Measurements from ENCODE around the gene LYST.
"Not testable (repeated sequence)": the region's sequence is repeated elsewhere in the genome, so short reads cannot be mapped to it uniquely, and the experiment has no call there.

LYST gene

DNA sequence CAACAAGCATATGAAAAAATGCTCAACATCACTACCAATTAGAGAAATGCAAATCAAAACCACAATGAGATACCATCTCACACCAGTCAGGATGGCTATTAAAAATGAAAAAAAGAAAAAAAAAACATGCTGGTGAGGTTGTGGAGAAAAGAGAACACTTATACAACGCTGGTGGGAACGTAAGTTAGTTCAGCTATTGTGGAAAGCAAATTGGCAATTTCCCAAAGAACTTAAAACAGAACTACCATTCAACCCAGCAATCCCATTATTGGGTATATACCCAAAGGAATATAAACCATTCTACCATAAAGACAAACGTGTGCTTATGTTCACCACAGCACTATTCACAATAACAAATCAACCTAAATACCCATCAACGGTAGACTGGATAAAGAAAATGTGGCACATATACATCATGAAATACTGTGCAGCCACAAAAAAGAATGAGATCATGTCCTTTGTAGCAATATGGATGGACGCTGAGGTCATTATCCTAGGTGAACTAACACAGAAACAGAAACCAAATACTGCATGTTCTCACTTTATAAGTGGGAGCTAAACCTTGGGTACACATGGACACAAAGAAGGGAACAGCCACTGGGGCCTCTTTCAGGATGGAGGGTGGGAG, 49.5 kb downstream of the LYST start:
- H3K9me3 ChIP-seq (ENCODE audit: insufficient read depth, low read depth, low read length): no peaks in the 10 kb centered on the region
- H3K27me3 ChIP-seq (ENCODE audit: insufficient read depth, low read length): no peaks in the 10 kb centered on the region
- H3K4me1 ChIP-seq (ENCODE audit: insufficient read depth, low read length): peaks cover 10% of the 10 kb centered on the region
- H3K36me3 ChIP-seq (ENCODE audit: insufficient read depth, low read length): no peaks in the 10 kb centered on the region
- no peak overlapping the region for H3K9ac ChIP-seq (ENCODE audit: low read depth, low read length)
- no peak overlapping the region for H3K4me3 ChIP-seq (ENCODE audit: low read length)
- 94% methylated on average over 5 of the region's 5 CpGs for WGBS
- no peak overlapping the region for H3K27ac ChIP-seq (ENCODE audit: low read depth, low read length)

DNA sequence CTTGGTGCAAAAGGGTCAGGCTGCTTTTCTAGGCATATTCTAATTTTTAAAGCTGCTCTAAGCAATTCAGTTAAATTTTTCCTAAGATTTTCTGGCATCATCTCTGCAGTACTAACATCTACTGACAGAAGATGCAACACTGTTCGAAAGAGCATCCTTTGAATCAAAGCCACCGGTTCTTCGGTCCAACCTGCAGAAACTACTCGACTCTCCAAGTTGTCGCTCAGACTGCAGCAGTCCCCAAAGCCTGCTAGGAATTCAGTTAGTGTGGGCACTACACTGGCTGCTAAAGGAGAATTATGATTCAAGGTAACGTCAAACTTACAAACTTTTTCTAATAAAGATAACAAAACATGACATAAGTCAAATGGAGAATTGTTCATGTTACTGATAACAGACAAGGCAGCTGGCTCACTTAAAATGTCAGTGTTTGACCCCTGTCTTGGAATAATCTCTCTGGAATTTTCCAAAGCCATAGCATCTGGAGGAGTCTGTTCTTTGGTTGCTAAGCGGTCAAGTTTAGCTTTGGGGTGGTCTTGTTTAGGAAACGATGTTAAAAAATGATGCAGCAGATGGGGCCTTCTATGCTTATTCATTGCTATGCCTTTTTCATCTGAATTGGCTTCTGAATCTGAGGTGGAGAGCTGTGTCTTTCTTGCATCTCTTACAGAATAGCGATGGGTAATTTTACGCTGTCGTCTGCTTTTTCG, 56.9 kb downstream of the LYST start:
- H3K4me1 ChIP-seq (ENCODE audit: insufficient read depth, low read length): peaks cover 10% of the 10 kb centered on the region
- WGBS: 89% methylated on average over 11 of the region's 12 CpGs
- H3K4me3 ChIP-seq (ENCODE audit: low read length): no peak overlapping the region
- H3K27ac ChIP-seq (ENCODE audit: low read depth, low read length): no peak overlapping the region
- H3K9me3 ChIP-seq (ENCODE audit: insufficient read depth, low read depth, low read length): no peaks in the 10 kb centered on the region
- H3K27me3 ChIP-seq (ENCODE audit: insufficient read depth, low read length): no peaks in the 10 kb centered on the region
- H3K9ac ChIP-seq (ENCODE audit: low read depth, low read length): no peak overlapping the region
- no peaks in the 10 kb centered on the region for H3K36me3 ChIP-seq (ENCODE audit: insufficient read depth, low read length)

DNA sequence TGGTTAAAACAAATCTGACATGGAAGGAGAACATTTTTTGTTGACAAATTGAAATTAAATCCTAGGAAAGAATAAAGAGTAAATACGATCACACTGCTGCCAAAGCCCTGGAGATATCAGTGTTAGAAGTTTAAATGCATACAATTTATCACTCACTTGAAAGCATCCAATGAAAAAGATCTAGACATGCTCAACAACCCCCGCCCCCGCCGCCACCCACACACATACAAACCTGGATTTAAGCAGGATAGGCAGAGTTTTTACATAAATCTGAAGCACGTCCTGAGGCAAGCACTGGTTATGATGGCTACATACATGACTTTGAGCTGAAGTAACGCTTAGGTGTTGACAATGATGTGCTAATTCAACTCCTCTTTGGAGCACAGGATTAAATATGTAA, 58.5 kb downstream of the LYST start:
- Histone ChIP-seq H3K4me1 (ENCODE audit: insufficient read depth, low read length) (no peaks in the 10 kb centered on the region; the same call in 1 of the 2 replicates), H3K9ac (ENCODE audit: low read depth, low read length) (no peak overlapping the region), H3K27ac (ENCODE audit: low read depth, low read length) (no peak overlapping the region), H3K9me3 (ENCODE audit: insufficient read depth, low read depth, low read length) (no peaks in the 10 kb centered on the region), H3K4me3 (ENCODE audit: low read length) (no peak overlapping the region), H3K36me3 (ENCODE audit: insufficient read depth, low read length) (no peaks in the 10 kb centered on the region), H3K27me3 (ENCODE audit: insufficient read depth, low read length) (no peaks in the 10 kb centered on the region)
- WGBS: 89% methylated on average over 6 of the region's 6 CpGs

DNA sequence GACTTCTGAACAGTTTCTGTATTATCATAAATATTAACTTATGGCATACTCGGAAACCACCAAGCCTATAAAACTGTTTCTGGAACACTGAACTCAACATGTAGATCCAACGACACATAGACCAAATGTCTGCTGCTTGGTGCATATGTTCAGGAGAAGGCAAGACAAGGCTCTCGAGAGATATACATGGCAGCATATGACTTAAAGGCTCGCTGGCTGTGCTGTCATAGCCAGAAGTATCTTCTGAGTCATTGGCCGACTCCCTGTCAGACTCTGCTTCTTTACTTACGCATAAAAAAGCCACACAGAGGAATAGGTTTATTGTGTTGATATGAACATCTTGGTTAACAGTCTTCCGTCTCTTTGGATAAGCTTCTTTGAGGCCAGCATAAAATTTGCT, 60.6 kb downstream of the LYST start:
- H3K27me3 ChIP-seq (ENCODE audit: insufficient read depth, low read length): no peaks in the 10 kb centered on the region
- no peaks in the 10 kb centered on the region; the same call in 1 of the 2 replicates for H3K4me1 ChIP-seq (ENCODE audit: insufficient read depth, low read length)
- H3K36me3 ChIP-seq (ENCODE audit: insufficient read depth, low read length): no peaks in the 10 kb centered on the region
- H3K9ac ChIP-seq (ENCODE audit: low read depth, low read length): no peak overlapping the region
- no peak overlapping the region for H3K27ac ChIP-seq (ENCODE audit: low read depth, low read length)
- no peak overlapping the region for H3K4me3 ChIP-seq (ENCODE audit: low read length)
- H3K9me3 ChIP-seq (ENCODE audit: insufficient read depth, low read depth, low read length): no peaks in the 10 kb centered on the region
- WGBS: 93% methylated on average over 7 of the region's 7 CpGs

GRCh38 chr1:235802573-235803346, 63.9 kb downstream of the LYST start:
- H3K27ac ChIP-seq (ENCODE audit: low read depth, low read length): no peak overlapping the region
- 97% methylated on average over 3 of the region's 4 CpGs for WGBS

GRCh38 chr1:235799264-235799663, 67.4 kb downstream of the LYST start:
- Histone ChIP-seq H3K36me3 (ENCODE audit: insufficient read depth, low read length) (no peaks in the 10 kb centered on the region), H3K27me3 (ENCODE audit: insufficient read depth, low read length) (no peaks in the 10 kb centered on the region), H3K9me3 (ENCODE audit: insufficient read depth, low read depth, low read length) (no peaks in the 10 kb centered on the region), H3K4me1 (ENCODE audit: insufficient read depth, low read length) (no peaks in the 10 kb centered on the region), H3K9ac (ENCODE audit: low read depth, low read length) (no peak overlapping the region), H3K4me3 (ENCODE audit: low read length) (no peak overlapping the region), H3K27ac (ENCODE audit: low read depth, low read length) (no peak overlapping the region)
- 86% methylated on average over 2 of the region's 2 CpGs for WGBS

More at GRCh38 chr1:235802573-235803346, 63.9 kb downstream of the LYST start:
- Histone ChIP-seq H3K9ac (ENCODE audit: low read depth, low read length) (no peak overlapping the region), H3K4me3 (ENCODE audit: low read length) (no peak overlapping the region), H3K4me1 (ENCODE audit: insufficient read depth, low read length) (no peaks in the 10 kb centered on the region), H3K36me3 (ENCODE audit: insufficient read depth, low read length) (no peaks in the 10 kb centered on the region), H3K27me3 (ENCODE audit: insufficient read depth, low read length) (no peaks in the 10 kb centered on the region), H3K9me3 (ENCODE audit: insufficient read depth, low read depth, low read length) (no peaks in the 10 kb centered on the region)

DNA sequence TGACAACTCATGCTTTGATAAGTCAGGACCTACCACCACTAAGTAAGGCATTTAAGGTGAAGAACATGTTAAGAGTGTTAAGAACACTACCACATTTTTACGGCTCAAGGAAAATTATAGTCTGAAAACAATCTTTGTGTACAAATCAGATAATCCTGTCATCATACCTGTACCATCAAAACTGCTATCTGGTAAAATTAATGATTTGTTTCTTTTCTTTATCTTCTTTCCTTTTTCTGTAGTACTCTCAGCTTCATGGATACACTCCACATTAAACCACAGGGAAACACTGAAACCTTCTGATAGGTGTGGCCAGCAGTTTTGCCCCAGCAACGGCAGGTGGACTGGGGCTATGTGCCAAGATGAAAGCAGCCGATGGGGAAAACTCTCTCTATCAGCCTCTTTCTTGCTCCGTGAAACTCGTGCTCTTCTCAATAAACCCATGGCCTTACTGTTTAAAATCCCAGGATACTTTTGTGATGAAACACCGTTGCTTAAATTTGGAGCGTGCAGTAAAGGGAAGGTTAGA, 75.1 kb downstream of the LYST start:
- Histone ChIP-seq H3K9ac (ENCODE audit: low read depth, low read length) (no peak overlapping the region), H3K4me1 (ENCODE audit: insufficient read depth, low read length) (no peaks in the 10 kb centered on the region), H3K27ac (ENCODE audit: low read depth, low read length) (no peak overlapping the region), H3K36me3 (ENCODE audit: insufficient read depth, low read length) (no peaks in the 10 kb centered on the region), H3K27me3 (ENCODE audit: insufficient read depth, low read length) (no peaks in the 10 kb centered on the region), H3K4me3 (ENCODE audit: low read length) (no peak overlapping the region), H3K9me3 (ENCODE audit: insufficient read depth, low read depth, low read length) (no peaks in the 10 kb centered on the region)
- whole genome bisulfite sequencing: 87% methylated on average over 4 of the region's 7 CpGs

GRCh38 chr1:235790123-235790522, 76.6 kb downstream of the LYST start:
- no peaks in the 10 kb centered on the region for H3K4me1 ChIP-seq (ENCODE audit: insufficient read depth, low read length)
- H3K27me3 ChIP-seq (ENCODE audit: insufficient read depth, low read length): no peaks in the 10 kb centered on the region
- H3K9ac ChIP-seq (ENCODE audit: low read depth, low read length): no peak overlapping the region
- no peaks in the 10 kb centered on the region for H3K36me3 ChIP-seq (ENCODE audit: insufficient read depth, low read length)
- H3K9me3 ChIP-seq (ENCODE audit: insufficient read depth, low read depth, low read length): no peaks in the 10 kb centered on the region
- no peak overlapping the region for H3K27ac ChIP-seq (ENCODE audit: low read depth, low read length)
- no peak overlapping the region for H3K4me3 ChIP-seq (ENCODE audit: low read length)

- not testable (repeated sequence) for H3K27me3 ChIP-seq (ENCODE audit: insufficient read depth, low read length); H3K4me1 ChIP-seq (ENCODE audit: insufficient read depth, low read length); H3K9ac ChIP-seq (ENCODE audit: low read depth, low read length); H3K4me3 ChIP-seq (ENCODE audit: low read length); H3K36me3 ChIP-seq (ENCODE audit: insufficient read depth, low read length); H3K9me3 ChIP-seq (ENCODE audit: insufficient read depth, low read depth, low read length); H3K27ac ChIP-seq (ENCODE audit: low read depth, low read length)
- 95% methylated on average over 6 of the region's 8 CpGs for WGBS
Observed at GRCh38 chr1:235786227-235786898, 80.3 kb downstream of the LYST start.

- H3K9ac ChIP-seq (ENCODE audit: low read depth, low read length): no peak overlapping the region
- no peaks in the 10 kb centered on the region for H3K27me3 ChIP-seq (ENCODE audit: insufficient read depth, low read length)
- H3K4me1 ChIP-seq (ENCODE audit: insufficient read depth, low read length): no peaks in the 10 kb centered on the region
- no peak overlapping the region for H3K4me3 ChIP-seq (ENCODE audit: low read length)
- H3K9me3 ChIP-seq (ENCODE audit: insufficient read depth, low read depth, low read length): no peaks in the 10 kb centered on the region
- 88% methylated on average over 2 of the region's 2 CpGs for WGBS
- no peaks in the 10 kb centered on the region for H3K36me3 ChIP-seq (ENCODE audit: insufficient read depth, low read length)
- H3K27ac ChIP-seq (ENCODE audit: low read depth, low read length): no peak overlapping the region
Observed at GRCh38 chr1:235784950-235785349, 81.8 kb downstream of the LYST start.
